HL-60/S4 treated with retinoic acid at 250 ng/mL for 4 days and 3 days (cell line): Measurements from ENCODE around the gene NLRC5.
"Not testable (repeated sequence)": the region's sequence is repeated elsewhere in the genome, so short reads cannot be mapped to it uniquely, and the experiment has no call there.

Experiments used
- in situ Hi-C: fragments of 300-500 bp; cut with MboI; formaldehyde crosslinking; loops from 2 replicates; pipeline ENCODE4 v1.7.0; 2022; ENCODE audit warnings: low sequenced_read_pairs

Gene NLRC5

DNA sequence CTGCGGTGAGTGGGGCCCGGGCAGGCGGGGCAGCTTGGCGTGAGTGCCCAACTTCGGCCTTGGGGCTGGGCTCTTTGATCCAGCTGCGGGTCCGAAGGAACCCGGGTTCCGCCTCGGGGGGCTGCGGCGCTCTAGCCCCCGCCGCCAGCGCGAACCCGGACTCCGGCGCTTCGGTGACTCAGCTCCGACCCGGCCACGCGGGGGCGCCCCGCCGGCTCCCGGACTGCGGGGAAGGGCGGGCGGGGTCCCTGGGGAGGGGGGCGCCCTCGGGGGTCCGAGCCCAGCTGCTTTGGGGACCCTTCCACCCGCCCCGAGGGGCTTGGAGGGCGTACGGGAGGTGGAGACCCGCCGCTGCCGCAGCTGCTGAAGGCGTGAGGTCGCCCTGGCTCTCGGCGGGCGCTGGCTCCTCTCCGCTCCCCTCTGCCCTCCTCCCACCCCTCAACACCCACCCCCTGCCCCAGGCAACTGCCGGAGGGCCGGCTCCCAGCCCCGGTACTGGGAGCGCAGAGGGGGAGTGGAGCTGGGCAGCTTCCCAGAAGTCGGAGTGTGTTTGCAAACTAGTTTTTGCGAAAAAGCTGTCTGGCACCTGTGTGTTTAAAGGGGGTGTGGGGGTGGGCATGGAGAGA lies 103.5 kb downstream of the NLRC5 start:
- in situ Hi-C loops, result no loop called here

GRCh38 chr16:57093666-57094564 lies 104.6 kb downstream of the NLRC5 start:
- in situ Hi-C loops, result no loop called here

DNA sequence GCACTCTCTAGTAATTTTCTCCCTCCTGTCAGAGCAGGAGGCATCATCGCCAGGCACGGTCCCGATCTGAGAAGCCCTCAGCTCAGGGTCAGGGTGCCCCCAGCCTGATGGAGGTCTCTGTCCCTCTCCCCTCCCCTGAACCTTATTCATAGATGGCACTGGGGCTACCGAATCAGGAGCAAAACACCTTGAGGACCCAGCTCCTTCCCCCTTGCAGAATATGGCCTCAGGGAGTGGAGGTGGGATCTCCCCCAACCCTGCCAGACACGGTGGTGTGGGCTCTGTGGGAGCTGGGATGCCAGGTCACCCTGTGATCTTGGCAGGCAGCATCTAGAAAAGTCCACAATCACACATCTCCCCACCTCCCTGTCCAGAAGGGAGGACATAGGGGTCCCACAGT lies 105.6 kb downstream of the NLRC5 start:
- in situ Hi-C loops, result no loop called here

DNA sequence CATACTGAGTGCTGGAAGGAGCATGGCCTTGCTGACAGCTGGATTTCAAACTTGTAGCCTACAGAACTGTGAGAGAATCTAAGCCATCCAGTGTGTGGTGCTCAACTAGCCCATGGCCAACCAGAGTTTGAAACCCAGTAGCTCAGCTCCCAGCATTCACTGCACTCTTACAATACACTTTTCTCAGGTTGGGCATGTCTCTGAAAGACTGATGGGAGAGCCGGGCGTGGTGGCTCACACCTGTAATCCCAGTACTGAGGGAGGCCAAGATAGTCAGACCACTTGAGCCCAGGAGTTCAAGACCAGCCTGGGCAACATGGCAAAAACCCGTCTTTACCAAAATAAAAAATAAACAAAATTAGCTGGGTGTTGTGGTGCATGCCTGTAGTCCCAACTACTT lies 106.8 kb downstream of the NLRC5 start:
- in situ Hi-C loops, result no loop called here

- in situ Hi-C loops, result no loop called here
Observed at GRCh38 chr16:57096793-57097192, 107.4 kb downstream of the NLRC5 start.

GRCh38 chr16:57098188-57098841 lies 109.0 kb downstream of the NLRC5 start:
- in situ Hi-C loops, result no loop called here

DNA sequence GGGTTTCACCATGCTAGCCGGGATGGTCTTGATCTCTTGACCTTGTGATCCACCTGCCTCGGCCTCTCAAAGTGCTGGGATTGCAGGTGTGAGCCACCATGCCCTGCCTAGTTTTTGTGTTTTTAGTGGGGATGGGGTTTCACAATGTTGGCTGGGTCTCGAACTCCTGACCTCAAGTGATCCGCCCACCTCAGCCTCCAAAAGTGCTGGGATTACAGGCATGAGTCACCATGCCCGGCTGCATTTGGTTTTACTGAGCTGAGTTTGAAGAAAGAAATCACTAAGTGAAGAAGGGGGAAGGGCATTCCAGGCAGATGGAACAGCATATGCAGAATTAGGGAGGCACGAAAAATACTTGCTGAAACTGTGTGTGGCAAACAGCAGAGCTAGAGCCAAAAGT lies 110.6 kb downstream of the NLRC5 start:
- in situ Hi-C loops, result not testable (repeated sequence)

GRCh38 chr16:57100445-57100844 lies 111.1 kb downstream of the NLRC5 start:
- in situ Hi-C loops, result no loop called here

GRCh38 chr16:57102888-57103851 lies 113.8 kb downstream of the NLRC5 start:
- in situ Hi-C loops, result no loop called here

DNA sequence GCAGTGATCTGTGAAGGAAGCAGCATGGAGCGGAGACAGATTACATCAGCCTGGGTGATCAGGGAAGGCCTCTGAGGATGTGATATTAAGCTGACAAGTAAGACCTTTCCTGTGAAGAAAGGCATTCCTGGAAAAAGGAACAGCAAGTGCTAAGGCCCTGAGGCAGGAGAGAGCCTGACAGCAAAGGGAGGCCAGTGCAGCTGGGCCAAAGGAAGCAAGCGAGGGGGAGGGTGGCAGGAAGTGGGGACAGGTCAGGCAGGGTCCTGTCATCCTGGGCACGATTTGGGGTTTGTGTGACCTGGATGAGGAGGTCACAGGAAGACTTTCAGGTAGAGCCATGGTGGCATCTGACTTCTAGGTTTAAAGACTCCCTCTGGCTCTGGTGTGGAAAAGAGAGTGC lies 115.3 kb downstream of the NLRC5 start:
- in situ Hi-C loops, result no loop called here

- in situ Hi-C loops, result no loop called here
Observed at GRCh38 chr16:57105184-57105583, 115.8 kb downstream of the NLRC5 start.

DNA sequence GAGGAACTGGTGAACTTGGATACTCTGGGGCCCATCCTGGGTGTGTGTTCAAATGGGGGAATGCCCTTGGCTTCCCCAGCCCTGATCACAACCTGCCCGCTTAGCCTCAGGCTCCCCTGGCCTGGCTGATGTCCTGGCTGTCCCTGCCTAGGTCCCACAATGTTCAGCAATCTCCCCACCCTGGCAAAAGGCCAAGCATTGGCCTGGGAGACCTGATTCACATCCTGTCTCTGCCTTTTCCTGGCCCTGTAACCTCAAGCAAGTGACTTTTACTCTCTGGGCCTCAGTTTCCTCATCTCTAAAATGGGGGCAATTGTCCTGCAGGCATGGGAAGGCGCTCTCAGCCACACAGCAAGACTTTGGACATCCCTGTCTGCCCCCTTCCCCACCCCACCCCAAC lies 117.4 kb downstream of the NLRC5 start:
- in situ Hi-C loops, result no loop called here

DNA sequence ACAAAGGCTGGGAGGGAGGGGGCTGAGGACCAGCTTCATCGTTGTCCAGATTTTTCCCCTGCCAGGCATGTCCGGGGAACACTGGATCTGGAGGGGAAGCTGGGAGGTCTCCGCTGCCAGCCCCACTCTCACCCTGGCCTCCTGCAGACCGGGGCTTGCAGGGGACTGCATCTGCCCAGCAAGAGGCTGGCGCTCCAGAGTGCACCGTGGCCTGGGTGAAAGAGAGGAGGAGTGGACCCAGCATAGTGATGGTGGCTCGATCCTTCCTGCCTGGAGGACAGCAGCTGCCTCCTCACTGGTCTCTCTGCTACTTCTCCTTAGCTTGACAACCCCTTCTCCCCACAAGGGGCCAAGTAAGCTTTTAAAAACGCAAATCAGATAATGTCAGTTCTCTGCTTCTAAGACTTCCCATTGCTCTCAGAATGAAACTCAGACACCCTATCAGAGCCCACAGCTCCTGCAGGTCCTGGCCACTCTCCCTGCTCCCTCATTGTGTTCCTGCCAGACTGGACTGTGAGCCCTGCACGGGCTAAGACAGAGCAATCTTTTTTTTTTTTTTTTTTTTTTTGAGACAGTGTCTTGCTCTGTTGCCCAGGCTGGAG lies 118.1 kb downstream of the NLRC5 start:
- in situ Hi-C loops, result no loop called here

GRCh38 chr16:57108432-57108831 lies 119.1 kb downstream of the NLRC5 start:
- in situ Hi-C loops, result no loop called here

DNA sequence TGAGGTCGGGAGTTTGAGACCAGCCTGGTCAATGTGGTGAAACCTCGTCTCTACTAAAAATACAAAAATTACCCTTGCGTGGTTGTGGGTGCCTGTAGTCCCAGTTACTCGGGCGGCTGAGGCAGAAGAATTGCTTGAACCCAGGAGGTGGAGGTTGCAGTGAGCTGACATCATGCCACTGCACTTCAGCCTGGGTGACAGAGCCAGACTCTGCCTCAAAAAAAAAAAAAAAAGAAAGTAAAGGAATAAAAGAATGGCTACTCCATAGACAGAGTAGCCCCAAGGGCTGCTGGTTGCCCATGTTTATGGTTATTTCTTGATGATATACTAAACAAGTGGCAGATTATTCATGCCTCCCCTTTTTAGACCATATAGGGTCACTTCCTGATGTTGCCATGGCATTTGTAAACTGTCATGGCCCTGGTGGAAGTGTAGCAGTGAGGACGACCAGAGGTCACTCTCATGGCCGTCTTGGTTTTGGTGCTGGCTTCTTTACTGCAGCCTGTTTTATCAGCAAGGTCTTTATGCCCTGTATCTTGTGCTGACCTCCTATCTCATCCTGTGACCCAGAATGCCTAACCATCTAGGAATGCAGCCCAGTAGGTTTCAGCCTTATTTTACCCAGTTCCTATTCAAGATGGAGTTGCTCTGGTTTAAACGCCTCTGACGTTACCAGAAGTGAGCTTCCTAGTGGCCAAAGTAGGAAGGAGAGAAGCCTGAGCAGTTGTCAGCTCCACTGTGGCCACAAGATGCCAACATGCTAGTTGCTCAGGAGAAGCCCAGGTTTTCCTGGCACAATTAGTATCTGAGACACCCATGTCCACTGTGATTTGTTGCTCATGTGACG lies 120.1 kb downstream of the NLRC5 start:
- in situ Hi-C loops, result not testable (repeated sequence)

DNA sequence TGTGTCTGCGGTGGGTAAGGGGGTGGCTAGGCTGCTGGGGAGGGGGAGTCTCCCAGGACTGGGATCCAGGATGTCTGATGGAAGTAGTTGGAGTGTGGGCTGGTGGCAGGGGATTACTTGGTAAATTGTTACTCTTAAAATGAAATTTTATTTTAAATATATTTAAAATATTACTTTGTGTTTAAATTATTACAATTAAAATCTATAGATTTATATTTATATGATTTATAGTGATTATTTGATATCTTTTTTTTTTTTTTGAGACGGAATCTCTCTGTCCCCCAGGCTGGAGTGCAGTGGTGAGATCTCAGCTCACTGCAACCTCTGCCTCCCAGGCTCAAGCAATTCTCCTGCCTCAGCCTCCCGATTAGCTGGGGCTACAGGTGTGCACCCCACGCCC lies 121.6 kb downstream of the NLRC5 start:
- in situ Hi-C loops, result no loop called here

DNA sequence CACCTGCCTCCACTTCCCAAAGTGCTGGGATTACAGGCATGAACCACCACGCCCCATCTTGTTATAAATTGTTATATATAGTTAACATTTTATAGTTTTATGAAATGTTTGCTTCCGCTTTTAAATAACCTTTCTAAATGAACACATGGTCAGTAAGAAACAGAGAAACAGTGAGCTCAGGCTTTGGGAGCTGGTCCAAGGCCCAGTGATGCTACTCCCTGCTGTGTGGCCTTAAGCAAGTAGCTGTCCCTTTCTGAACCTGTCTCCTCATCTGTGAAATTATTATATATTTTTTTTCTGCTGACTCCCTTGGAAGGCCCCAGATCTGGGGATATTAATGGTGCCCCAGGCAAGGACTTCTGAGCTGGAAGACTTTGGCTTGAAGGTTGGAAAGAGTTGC lies 122.1 kb downstream of the NLRC5 start:
- in situ Hi-C loops, result no loop called here

- in situ Hi-C loops, result no loop called here
Observed at GRCh38 chr16:57112403-57113041, 123.2 kb downstream of the NLRC5 start.

DNA sequence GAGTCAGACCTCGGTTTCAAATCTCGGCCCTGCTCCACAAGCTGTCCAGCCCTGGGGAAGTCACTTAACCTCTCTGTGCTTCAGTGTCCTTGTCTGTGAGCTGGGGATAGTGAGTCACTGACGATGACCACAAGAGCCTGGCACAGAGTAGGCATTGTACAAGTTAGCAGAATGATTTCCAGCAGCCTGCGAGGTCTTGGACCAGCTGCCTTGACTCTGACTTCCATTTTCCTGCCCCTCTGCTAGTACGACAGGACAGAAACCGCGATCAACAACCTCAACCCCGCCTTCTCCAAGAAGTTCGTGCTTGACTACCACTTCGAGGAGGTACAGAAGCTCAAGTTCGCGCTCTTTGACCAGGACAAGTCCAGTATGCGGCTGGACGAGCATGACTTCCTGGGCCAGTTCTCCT lies 123.7 kb downstream of the NLRC5 start:
- in situ Hi-C loops, result no loop called here
